Myocyte (in vitro differentiated cells): ENCODE results near the gene LPA. TPM values are rescaled to one million over a fixed set of nuclear protein-coding genes. Genes with fewer than 3 reads are reported as not detected.
"Not testable (repeated sequence)": the region's sequence is repeated elsewhere in the genome, so short reads cannot be mapped to it uniquely, and the experiment has no call there.

ENCODE experiments used
- DNase-seq: peaks from one replicate; pipeline ENCODE4 v3.0.0-alpha.2; 2012; ENCODE audit warnings: low read depth
- total RNA-seq: library from RNA; depleted of rRNA; stranded (reverse); fragments of >200 nt; gene quantifications from 2 replicates; pipeline ENCODE4 v1.2.3, GENCODE V29; 2014

The LPA gene
- total RNA-seq, 1 donor from 2014 or later: not detected

GRCh38 chr6:160667639-160668481, 3.8 kb upstream of the LPA start:
- DNase-seq: no peak

GRCh38 chr6:160662842-160663241, 1.2 kb downstream of the LPA start:
- DNase-seq: no peak

- no peak for DNase-seq
These were observed 1.6 kb downstream of the LPA start for GRCh38 chr6:160662429-160662828.

GRCh38 chr6:160661216-160661615, 2.9 kb downstream of the LPA start:
- DNase-seq: no peak

- DNase-seq: no peak
These were observed 4.5 kb downstream of the LPA start for GRCh38 chr6:160659562-160659961.

- DNase-seq: no peak
These were observed 29.4 kb downstream of the LPA start for GRCh38 chr6:160634706-160635105.

GRCh38 chr6:160595838-160596832, 67.9 kb downstream of the LPA start:
- no peak for DNase-seq

- DNase-seq: not testable (repeated sequence)
These were observed 68.8 kb downstream of the LPA start for GRCh38 chr6:160595297-160595696.

- DNase-seq: no peak
These were observed 77.7 kb downstream of the LPA start for GRCh38 chr6:160586374-160586773.

- DNase-seq: no peak
These were observed 80.3 kb downstream of the LPA start for GRCh38 chr6:160583794-160584193.

GRCh38 chr6:160581406-160581805, 82.7 kb downstream of the LPA start:
- no peak for DNase-seq

GRCh38 chr6:160578515-160578914, 85.6 kb downstream of the LPA start:
- DNase-seq: not testable (repeated sequence)

- no peak for DNase-seq
These were observed 90.1 kb downstream of the LPA start for GRCh38 chr6:160573943-160574342.

GRCh38 chr6:160571201-160571600, 92.9 kb downstream of the LPA start:
- DNase-seq: not testable (repeated sequence)

- DNase-seq: no peak
These were observed 119.3 kb downstream of the LPA start for GRCh38 chr6:160544802-160545201.

GRCh38 chr6:160535270-160535669, 128.8 kb downstream of the LPA start:
- DNase-seq: no peak

GRCh38 chr6:160534050-160534696, 129.9 kb downstream of the LPA start:
- peak; percentile 69 for DNase-seq

GRCh38 chr6:160532315-160532714, 131.8 kb downstream of the LPA start:
- no peak for DNase-seq

GRCh38 chr6:160531826-160532225, 132.2 kb downstream of the LPA start:
- no peak for DNase-seq

GRCh38 chr6:160529524-160529923, 134.6 kb downstream of the LPA start:
- DNase-seq: not testable (repeated sequence)

- no peak for DNase-seq
These were observed 140.9 kb downstream of the LPA start for GRCh38 chr6:160523223-160523622.
